ENCODE results near the gene IMP3.
"Not testable (repeated sequence)": the region's sequence is repeated elsewhere in the genome, so short reads cannot be mapped to it uniquely, and the experiment has no call there.

Gene IMP3

GRCh38 chr15:75651810-75652543 lies 12.0 kb upstream of the IMP3 start:
- no peak for DNase-seq (ENCODE audit: low read depth in 2 of 3, low spot score in 1 of 3)

GRCh38 chr15:75650908-75651809 lies 11.1 kb upstream of the IMP3 start:
- DNase-seq (ENCODE audit: low read depth in 2 of 3, low spot score in 1 of 3): no peak

GRCh38 chr15:75649848-75650247 lies 9.8 kb upstream of the IMP3 start:
- DNase-seq (ENCODE audit: low read depth in 2 of 3, low spot score in 1 of 3): no peak

GRCh38 chr15:75649045-75649761 lies 9.2 kb upstream of the IMP3 start:
- no peak for DNase-seq (ENCODE audit: low read depth in 2 of 3, low spot score in 1 of 3)

- DNase-seq (ENCODE audit: low read depth in 2 of 3, low spot score in 1 of 3): no peak
These were observed 8.4 kb upstream of the IMP3 start for GRCh38 chr15:75648156-75649000.

GRCh38 chr15:75647370-75648155 lies 7.5 kb upstream of the IMP3 start, which contains the start of gene SNX33:
SNX33 (plus strand) TSS chr15:75647912; CDS start chr15:75649103, 1,191 bp downstream.
- peak in 2 of 3 donors; percentile 45 to 51 for DNase-seq (ENCODE audit: low read depth in 2 of 3, low spot score in 1 of 3)

- no peak for DNase-seq (ENCODE audit: low read depth in 2 of 3, low spot score in 1 of 3)
These were observed 6.9 kb upstream of the IMP3 start for GRCh38 chr15:75646944-75647364.

GRCh38 chr15:75646112-75646943 lies 6.3 kb upstream of the IMP3 start:
- DNase-seq (ENCODE audit: low read depth in 2 of 3, low spot score in 1 of 3): no peak

- DNase-seq (ENCODE audit: low read depth in 2 of 3, low spot score in 1 of 3): no peak
These were observed 4.4 kb upstream of the IMP3 start for GRCh38 chr15:75644376-75644775.

- DNase-seq (ENCODE audit: low read depth in 2 of 3, low spot score in 1 of 3): no peak
These were observed 1.6 kb upstream of the IMP3 start for GRCh38 chr15:75641603-75642002.

GRCh38 chr15:75641179-75641503 lies 1.1 kb upstream of the IMP3 start:
- no peak for DNase-seq (ENCODE audit: low read depth in 2 of 3, low spot score in 1 of 3)

GRCh38 chr15:75640483-75641178 lies 607 bp upstream of the IMP3 start:
- peak in 2 of 3 donors; percentile 25 to 43 for DNase-seq (ENCODE audit: low read depth in 2 of 3, low spot score in 1 of 3)

GRCh38 chr15:75639191-75639708 lies 774 bp downstream of the IMP3 start:
- DNase-seq (ENCODE audit: low read depth in 2 of 3, low spot score in 1 of 3): no peak

- DNase-seq (ENCODE audit: low read depth in 2 of 3, low spot score in 1 of 3): no peak
These were observed 2.6 kb downstream of the IMP3 start for GRCh38 chr15:75637245-75638009.

GRCh38 chr15:75636026-75636425 lies 4.0 kb downstream of the IMP3 start:
- no peak for DNase-seq (ENCODE audit: low read depth in 2 of 3, low spot score in 1 of 3)

- not testable (repeated sequence) for DNase-seq (ENCODE audit: low read depth in 2 of 3, low spot score in 1 of 3)
These were observed 6.1 kb downstream of the IMP3 start for GRCh38 chr15:75633922-75634321.

- DNase-seq (ENCODE audit: low read depth in 2 of 3, low spot score in 1 of 3): no peak
These were observed 8.1 kb downstream of the IMP3 start for GRCh38 chr15:75631935-75632334.
